Astrocyte of the cerebellum (primary cell): ENCODE results near the gene MYL11.

Source experiments
- DNase-seq: peaks from one replicate; pipeline ENCODE4 v3.0.0-alpha.2; 2011; ENCODE audit warnings: low read depth
- H3K4me3 ChIP-seq: 2 replicates; pipeline ENCODE4 v1.5.1; 2011; ENCODE audit warnings: mild to moderate bottlenecking, low read depth, low read length, moderate library complexity
- in situ Hi-C: cut with HindIII; loops from 2 replicates; pipeline ENCODE4 v1.10.0; 2017; ENCODE audit warnings: low sequenced_read_pairs
- TF ChIP-seq, protein P1 (sequence below): IDR thresholded peaks from 2 replicates; pipeline ENCODE4 v1.5.1; 2012; ENCODE audit warnings: low read length, low read depth, moderate library complexity, mild to moderate bottlenecking; ENCODE audit errors: missing control alignments

Gene MYL11

DNA sequence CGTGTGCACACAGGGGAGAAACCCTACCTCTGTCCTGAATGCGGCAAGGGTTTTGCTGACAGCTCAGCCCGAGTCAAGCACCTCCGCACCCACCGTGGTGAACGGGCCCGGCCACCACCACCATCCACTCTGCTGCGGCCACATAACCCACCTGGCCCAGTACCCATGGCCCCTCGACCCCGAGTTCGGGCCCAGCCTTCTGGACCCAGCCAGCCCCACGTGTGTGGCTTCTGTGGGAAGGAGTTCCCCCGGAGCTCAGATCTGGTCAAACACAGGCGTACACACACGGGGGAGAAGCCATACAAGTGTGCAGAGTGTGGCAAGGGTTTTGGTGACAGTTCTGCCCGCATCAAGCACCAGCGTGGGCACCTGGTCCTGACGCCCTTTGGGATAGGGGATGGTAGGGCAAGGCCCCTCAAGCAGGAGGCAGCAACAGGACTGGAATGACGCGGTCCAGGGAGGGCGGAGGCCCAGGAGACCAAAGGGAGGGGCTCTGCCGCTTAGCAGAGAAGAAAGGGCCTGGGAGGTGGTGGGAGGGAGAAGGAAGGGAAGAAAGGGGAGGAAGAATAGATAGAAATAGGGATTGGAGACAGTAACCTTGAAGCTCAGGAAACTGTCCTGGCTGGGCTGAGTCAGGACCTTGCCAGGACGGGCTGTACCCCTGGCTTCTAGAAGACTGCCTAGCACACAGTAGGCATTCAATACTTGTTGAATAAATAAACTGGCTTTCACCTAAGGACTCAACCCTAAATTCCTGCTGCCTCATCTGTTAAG lies 24.2 kb downstream of the MYL11 start:
- DNase-seq, result no peak
- in situ Hi-C loops, result loop anchor here (10.0 kb wide), 1 partner anchor 324 kb away; the partner anchor contains the start of gene PPP4C
- H3K4me3 ChIP-seq, result no peak overlapping the region
- TF ChIP-seq, protein P1, sequence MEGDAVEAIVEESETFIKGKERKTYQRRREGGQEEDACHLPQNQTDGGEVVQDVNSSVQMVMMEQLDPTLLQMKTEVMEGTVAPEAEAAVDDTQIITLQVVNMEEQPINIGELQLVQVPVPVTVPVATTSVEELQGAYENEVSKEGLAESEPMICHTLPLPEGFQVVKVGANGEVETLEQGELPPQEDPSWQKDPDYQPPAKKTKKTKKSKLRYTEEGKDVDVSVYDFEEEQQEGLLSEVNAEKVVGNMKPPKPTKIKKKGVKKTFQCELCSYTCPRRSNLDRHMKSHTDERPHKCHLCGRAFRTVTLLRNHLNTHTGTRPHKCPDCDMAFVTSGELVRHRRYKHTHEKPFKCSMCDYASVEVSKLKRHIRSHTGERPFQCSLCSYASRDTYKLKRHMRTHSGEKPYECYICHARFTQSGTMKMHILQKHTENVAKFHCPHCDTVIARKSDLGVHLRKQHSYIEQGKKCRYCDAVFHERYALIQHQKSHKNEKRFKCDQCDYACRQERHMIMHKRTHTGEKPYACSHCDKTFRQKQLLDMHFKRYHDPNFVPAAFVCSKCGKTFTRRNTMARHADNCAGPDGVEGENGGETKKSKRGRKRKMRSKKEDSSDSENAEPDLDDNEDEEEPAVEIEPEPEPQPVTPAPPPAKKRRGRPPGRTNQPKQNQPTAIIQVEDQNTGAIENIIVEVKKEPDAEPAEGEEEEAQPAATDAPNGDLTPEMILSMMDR, result no peak

DNA sequence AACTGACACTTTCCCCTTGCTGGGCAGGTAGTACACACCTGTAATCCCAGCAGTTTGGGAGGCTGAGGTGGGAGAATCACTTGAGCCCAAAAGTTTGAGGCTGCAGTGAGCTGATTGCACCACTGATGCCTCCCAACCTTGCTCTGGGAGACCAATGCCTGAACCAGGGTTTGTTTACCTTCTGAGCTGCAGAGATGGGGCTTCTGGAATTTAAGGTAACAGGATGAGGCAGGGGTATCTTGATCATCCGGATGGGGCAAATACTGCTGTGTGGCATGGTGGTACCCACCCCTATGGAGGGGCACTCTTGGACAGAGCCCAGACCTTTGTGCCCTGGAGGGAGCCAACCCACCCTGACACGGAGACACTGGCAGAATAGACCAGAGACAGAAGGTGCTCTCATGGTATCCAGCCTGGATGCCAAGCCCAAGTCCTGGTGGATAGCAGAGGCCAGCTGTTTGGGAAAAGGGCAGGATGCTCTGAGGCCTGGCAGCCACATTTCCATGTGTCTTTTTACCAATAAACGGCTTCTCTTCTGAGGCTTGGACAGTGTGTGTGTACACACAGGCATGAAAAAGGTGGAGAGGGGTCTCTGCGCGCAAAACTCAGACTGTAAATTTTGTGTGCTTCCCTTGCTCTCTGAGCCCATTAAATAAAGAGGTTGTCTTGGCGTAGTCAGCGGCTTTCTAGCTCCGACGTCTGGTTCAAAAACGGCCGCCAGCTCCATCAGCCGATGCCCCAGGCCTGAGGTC lies 25.0 kb downstream of the MYL11 start:
- peak overlapping the region; percentile 51 for H3K4me3 ChIP-seq
- TF ChIP-seq, protein P1, result no peak
- no peak for DNase-seq
- in situ Hi-C loops, result loop anchor here (10.0 kb wide), 1 partner anchor 325 kb away; the partner anchor contains the start of gene PPP4C

DNA sequence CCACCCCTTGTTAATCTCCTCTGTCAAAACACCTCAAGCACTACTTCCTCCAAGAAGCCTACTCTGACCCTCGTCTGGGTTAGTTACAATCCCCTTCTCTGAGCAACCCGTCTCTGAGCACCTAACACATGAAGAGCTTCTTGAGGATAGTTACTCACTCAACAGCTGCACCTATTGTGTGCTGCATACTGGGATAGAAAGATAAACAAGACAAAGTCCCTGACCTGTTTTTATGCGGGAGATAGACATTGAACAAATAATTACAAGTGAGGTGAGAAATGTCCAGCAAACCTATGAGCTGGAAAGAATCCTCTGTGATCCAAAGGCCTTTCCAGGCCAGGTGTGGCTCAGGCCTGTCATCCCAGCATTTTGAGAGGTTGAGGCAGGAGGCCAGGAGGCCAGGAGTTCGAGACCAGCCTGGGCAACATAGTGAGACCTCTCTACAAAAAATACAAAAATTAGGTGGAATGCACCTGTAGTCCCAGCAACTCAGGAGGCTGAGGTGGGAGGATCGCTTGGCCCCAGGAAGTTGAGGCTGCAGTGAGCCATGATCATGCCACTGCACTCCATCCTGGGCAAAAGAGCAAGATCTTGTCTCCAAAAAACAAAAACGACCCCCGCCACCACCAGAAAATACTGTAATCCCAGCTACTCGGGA lies 27.3 kb downstream of the MYL11 start:
- TF ChIP-seq, protein P1, result no peak
- in situ Hi-C loops, result no loop called here
- no peak overlapping the region for H3K4me3 ChIP-seq
- no peak for DNase-seq

DNA sequence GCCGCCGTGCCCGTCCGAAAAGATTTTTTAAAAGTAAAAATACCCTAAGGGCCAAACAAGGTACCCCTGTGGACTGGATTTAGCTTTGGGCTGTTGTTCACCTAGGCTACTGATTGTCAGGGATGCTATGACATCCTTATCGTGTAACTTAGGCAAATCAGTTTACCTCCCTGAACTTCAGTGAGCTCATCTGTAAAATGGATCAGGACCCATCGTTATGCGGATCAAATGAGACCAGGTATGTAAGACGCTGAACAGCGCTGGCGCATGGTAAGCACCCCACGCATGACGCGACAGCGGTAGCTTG lies 32.1 kb downstream of the MYL11 start:
- peak overlapping the region; percentile 78 for H3K4me3 ChIP-seq
- in situ Hi-C loops, result no loop called here
- TF ChIP-seq, protein P1, result no peak
- no peak for DNase-seq

DNA sequence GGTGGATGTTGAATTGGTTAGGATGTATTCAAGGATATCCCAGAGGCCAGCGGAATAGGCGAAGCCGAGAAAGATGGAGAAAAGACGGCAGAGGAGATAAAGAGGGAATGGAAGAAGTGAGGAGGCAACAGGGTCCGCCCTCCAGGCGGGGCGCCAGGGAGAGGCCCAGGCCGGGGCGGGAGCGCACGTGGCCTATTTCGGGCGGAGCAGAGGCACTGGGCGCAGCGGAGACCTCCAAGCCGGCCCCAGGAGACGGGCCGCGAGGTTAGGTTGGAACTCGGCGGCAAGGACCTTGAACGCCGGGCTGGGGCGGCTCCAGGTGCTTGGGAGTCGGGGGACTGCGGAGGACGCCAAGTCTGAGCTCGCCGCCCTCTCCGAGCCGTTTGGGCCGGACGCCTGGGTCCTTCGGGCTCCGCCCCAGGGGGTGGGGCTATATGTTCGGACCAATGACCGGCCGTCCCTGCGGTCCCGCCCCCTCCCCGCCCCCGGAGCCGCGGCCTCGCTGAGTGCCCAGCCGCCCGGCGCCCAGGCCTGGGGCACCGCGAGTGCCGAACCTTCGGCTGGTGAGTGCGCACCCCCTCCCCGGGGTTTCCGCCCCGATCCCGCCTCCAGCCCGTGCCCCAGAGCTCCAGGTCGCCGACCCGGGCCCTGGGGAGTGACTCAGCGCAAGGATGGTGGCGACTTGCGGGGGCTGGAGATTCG lies 32.7 kb downstream of the MYL11 start, which contains the start of gene ZNF771:
TSS of gene ZNF771 (plus strand) at position 505 of the 702 bp plus-strand sequence. CDS start 448 bp downstream, outside the sequence.
- H3K4me3 ChIP-seq, result peak within 1 kb of the TSS; percentile 78
- DNase-seq, result peak; percentile 51
- TF ChIP-seq, protein P1, result no peak
- in situ Hi-C loops, result no loop called here

DNA sequence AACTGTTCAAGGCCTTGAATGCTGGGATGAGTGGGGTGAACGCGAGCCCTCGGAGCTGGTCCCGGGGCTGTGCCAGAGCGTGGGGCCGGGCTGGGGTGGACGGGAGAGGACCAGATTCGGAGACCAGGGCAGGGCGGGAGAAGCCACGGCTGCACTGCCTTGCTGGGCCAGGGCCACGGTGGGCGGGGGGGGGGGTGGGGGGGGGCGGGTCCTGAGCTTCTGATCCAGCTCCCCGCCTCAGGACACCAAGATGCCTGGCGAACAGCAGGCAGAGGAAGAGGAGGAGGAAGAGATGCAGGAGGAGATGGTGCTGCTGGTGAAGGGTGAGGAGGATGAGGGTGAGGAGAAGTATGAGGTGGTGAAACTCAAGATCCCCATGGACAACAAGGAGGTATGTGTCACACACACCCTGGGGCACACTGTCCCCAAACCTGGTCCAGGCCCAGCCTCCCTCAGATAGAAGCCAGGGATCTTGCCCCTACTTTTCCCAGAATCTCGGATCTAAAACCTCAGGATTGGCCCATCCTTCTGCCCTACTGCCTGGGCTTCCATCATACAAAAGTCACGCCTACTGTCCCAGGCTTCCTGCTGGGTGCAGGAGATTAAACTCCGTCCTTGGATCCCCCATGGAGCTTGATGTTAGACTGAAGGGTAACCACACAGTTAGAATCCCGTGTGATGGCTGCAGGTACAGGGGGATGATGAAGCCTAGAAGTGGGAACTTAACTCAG lies 33.4 kb downstream of the MYL11 start:
- H3K4me3 ChIP-seq, result peak overlapping the region; percentile 78
- in situ Hi-C loops, result no loop called here
- TF ChIP-seq, protein P1, result no peak
- DNase-seq, result no peak
